Vagina (tissue), 2 donors: ENCODE data around the gene NPLOC4. TPM values are rescaled to one million over a fixed set of nuclear protein-coding genes. Genes with fewer than 3 reads are reported as not detected.

ENCODE experiments used
- DNase-seq, 2 donors: peaks; one replicate each; pipeline ENCODE4 v3.0.0-alpha.2; 2017; ENCODE audit errors: extremely low spot score in 2 of 2
- H3K27ac ChIP-seq: fragments of 200-600 bp; sonication (generic); one replicate; pipeline ENCODE4 v1.5.1; 2019
- H3K27me3 ChIP-seq: fragments of 200-600 bp; sonication (generic); one replicate; pipeline ENCODE4 v1.5.1; 2019
- H3K36me3 ChIP-seq, 2 donors: fragments of 200-600 bp; sonication (generic); one replicate each; pipeline ENCODE4 v1.5.1; 2017 to 2019
- H3K4me1 ChIP-seq: fragments of 200-600 bp; sonication (generic); one replicate; pipeline ENCODE4 v1.5.1; 2019
- H3K4me3 ChIP-seq, 2 donors: fragments of 200-600 bp; sonication (generic); 1 replicate in 1 of 2; 2 replicates in 1 of 2; pipeline ENCODE4 v1.5.1; 2016 to 2019
- H3K9me3 ChIP-seq: fragments of 200-600 bp; sonication (generic); one replicate; pipeline ENCODE4 v1.5.1; 2019
- POLR2A ChIP-seq, 2 donors: fragments of 450-650 bp; IDR thresholded peaks; one replicate each; pipeline ENCODE4 v1.6.1; 2017; ENCODE audit warnings: antibody characterized with exemption in 2 of 2, mild to moderate bottlenecking in 2 of 2, moderate library complexity in 2 of 2
- POLR2AphosphoS5 ChIP-seq, 2 donors: sonication (generic); formaldehyde crosslinking; IDR thresholded peaks; one replicate each; pipeline ENCODE4 v1.9.0; 2017; ENCODE audit warnings: antibody characterized with exemption in 2 of 2, mild to moderate bottlenecking in 2 of 2, low read depth in 1 of 2; ENCODE audit not compliant: insufficient read depth in 1 of 2
- intact Hi-C: fragments of 100-400 bp; cut with DNase I; formaldehyde crosslinking; loops from one replicate; pipeline ENCODE4 v1.15.1; 2023
- total RNA-seq: library from RNA; depleted of rRNA; stranded (reverse); fragments of >200 nt; gene quantifications from one replicate; pipeline ENCODE4 v1.2.3, GENCODE V29; 2016
- TF ChIP-seq, protein P1 (sequence below), 3 experiments: fragments of 450-650 bp in 2 of 3; fragments of 200-600 bp in 1 of 3; sonication (generic) in 1 of 3; IDR thresholded peaks; one replicate each; pipeline ENCODE4 v1.5.1; 2017 to 2019; ENCODE audit warnings: antibody characterized with exemption in 3 of 3, mild to moderate bottlenecking in 2 of 3, moderate library complexity in 2 of 3

NPLOC4 gene
- total RNA-seq, 1 donor from 2014 or later: 68.3 TPM

DNA sequence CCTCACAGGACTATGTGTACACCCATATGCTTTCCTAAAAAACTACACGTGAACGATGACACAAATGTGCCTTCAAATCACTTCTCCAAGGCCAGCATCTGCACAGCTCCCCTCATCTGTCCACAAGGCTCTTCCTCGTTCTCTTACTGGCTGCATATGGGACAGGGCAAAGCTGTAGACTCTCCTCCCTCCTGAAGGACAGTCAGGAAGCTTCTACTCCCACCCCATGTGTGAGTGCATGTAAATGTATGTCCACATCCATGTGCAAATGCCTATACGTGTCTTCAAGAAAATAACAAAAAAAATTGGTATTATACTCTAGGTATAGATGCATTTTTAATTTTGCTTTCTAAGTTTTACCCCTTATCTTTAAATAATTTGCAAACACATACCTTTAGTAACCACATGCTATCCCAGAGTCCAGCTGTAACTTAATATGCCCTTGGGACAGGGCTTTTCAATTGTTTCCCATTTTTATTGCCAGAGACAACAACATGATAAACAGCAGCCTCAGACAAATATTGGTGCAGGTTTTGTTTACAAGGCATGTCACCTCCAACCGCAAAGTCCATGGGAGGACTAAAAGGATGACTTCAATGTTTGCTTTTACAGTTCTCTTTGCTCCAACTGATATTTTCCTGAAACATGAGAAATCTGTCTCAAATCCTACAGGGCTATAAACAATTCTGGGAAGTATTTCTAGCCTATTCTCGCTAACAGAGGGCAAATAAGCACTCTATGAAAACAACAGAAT is 53.1 kb downstream of the NPLOC4 start:
- no peak for DNase-seq
- Histone ChIP-seq H3K27ac (no peak overlapping the region), H3K27me3 (no peaks in the 10 kb centered on the region), H3K4me3 (no peak overlapping the region), H3K4me1 (no peaks in the 10 kb centered on the region), H3K36me3 (peaks cover 0 to 61% of the 10 kb centered on the region in 2 donors), H3K9me3 (no peaks in the 10 kb centered on the region)
- TF ChIP-seq, protein P1, sequence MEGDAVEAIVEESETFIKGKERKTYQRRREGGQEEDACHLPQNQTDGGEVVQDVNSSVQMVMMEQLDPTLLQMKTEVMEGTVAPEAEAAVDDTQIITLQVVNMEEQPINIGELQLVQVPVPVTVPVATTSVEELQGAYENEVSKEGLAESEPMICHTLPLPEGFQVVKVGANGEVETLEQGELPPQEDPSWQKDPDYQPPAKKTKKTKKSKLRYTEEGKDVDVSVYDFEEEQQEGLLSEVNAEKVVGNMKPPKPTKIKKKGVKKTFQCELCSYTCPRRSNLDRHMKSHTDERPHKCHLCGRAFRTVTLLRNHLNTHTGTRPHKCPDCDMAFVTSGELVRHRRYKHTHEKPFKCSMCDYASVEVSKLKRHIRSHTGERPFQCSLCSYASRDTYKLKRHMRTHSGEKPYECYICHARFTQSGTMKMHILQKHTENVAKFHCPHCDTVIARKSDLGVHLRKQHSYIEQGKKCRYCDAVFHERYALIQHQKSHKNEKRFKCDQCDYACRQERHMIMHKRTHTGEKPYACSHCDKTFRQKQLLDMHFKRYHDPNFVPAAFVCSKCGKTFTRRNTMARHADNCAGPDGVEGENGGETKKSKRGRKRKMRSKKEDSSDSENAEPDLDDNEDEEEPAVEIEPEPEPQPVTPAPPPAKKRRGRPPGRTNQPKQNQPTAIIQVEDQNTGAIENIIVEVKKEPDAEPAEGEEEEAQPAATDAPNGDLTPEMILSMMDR (IDR thresholded peaks at IDR 0.05): no peak
- no peak for TF ChIP-seq POLR2A (IDR thresholded peaks at IDR 0.05)
- intact Hi-C loops: no loop called here

DNA sequence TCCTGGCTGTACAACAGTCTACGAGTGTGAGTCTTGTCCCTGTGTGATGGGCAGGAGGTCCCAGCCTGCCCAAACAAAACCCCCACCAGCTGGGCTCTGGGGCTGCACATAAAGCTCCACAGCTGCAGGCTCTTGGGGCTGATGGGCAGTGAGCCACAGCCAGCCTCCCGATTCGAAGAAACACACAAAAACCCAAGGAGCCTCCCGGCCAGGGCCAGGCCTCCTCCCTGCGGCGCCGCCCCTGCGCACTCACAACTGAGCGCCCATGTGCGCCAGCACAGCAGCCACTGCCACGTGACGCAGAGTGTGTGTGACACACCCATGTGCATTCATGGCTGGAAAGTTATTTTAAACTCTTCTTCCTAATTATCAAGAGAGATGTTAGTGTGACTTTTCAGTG is 54.2 kb downstream of the NPLOC4 start:
- no peak overlapping the region for H3K4me3 ChIP-seq
- intact Hi-C loops: no loop called here
- H3K9me3 ChIP-seq: no peaks in the 10 kb centered on the region
- DNase-seq: no peak
- H3K36me3 ChIP-seq: peaks cover 0 to 50% of the 10 kb centered on the region in 2 donors
- H3K27me3 ChIP-seq: no peaks in the 10 kb centered on the region
- peaks cover 5% of the 10 kb centered on the region for H3K4me1 ChIP-seq
- no peak overlapping the region for H3K27ac ChIP-seq
- TF ChIP-seq POLR2A (IDR thresholded peaks at IDR 0.05) (no peak), POLR2AphosphoS5 (IDR thresholded peaks at IDR 0.05; ENCODE audit: insufficient read depth in 1 of 2, low read depth in 1 of 2) (no peak)

DNA sequence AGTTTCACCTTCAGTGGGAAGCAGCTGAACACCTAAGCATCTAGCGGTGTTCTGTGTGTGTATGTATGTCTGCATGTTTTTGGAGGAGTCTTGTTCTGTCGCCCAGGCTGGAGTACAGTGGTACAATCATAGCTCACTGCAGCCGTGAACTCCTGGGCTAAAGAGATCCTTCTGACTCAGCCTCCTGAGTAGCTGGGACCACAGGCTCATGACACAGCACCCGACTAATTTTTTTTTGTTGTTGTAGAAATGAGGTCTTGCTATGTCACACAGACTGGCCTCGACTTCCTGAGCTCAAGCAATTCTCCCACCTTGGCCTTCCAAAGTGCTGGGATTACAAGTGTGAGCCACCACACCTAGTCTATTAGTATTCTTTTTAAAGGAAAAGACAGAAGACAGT is 54.6 kb downstream of the NPLOC4 start:
- H3K4me3 ChIP-seq: no peak overlapping the region
- no peaks in the 10 kb centered on the region for H3K9me3 ChIP-seq
- H3K36me3 ChIP-seq: peaks cover 0 to 48% of the 10 kb centered on the region in 2 donors
- no peaks in the 10 kb centered on the region for H3K27me3 ChIP-seq
- peaks cover 9% of the 10 kb centered on the region for H3K4me1 ChIP-seq
- intact Hi-C loops: no loop called here
- H3K27ac ChIP-seq: no peak overlapping the region
- DNase-seq: no peak
- TF ChIP-seq, protein P1 (IDR thresholded peaks at IDR 0.05): no peak

DNA sequence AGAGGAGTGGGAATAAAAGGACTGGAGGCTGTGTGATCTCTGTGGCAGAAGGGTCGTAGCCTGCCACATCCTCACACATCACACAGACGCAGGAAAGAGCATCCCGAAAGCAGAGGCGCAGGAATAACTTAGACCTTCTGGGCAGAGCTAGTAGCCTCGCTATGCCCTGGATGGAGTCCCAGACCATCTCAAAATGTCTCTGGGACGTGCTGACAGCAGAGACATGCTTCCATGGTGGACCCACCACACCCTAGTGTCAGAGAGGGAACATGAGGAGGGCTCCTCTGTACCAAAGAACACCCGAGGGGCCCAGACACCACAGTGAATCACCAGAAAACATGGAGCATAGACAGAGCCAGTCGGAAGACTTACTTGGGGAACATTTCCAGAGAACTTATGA is 55.2 kb downstream of the NPLOC4 start:
- TF ChIP-seq POLR2A (IDR thresholded peaks at IDR 0.05) (no peak), POLR2AphosphoS5 (IDR thresholded peaks at IDR 0.05; ENCODE audit: insufficient read depth in 1 of 2, low read depth in 1 of 2) (no peak)
- TF ChIP-seq, protein P1 (IDR thresholded peaks at IDR 0.05): no peak
- DNase-seq: no peak
- no peak overlapping the region for H3K27ac ChIP-seq
- intact Hi-C loops: no loop called here
- no peak overlapping the region for H3K4me3 ChIP-seq
- H3K4me1 ChIP-seq: peaks cover 14% of the 10 kb centered on the region
- H3K36me3 ChIP-seq: peaks cover 0 to 46% of the 10 kb centered on the region in 2 donors
- H3K27me3 ChIP-seq: no peaks in the 10 kb centered on the region
- no peaks in the 10 kb centered on the region for H3K9me3 ChIP-seq

DNA sequence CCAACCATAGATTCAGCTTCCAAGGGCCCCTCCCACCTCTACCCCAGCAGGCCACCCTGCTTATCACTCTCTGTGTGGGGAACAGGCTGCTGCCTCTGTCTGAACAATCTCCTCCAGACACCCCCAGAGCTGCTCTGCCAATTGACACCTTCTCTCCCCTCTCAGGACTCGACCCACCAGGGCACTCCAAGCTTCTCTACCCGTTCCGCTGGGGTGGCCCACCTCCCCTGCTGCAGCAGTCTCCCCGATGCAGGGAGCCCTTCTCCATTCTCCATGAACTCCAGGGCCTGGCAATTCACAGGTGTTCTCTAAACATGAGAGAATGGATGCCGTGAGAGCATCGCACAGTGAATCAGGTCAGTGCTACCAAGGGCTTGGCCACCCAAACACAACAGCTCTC is 56.4 kb downstream of the NPLOC4 start:
- no peaks in the 10 kb centered on the region for H3K9me3 ChIP-seq
- TF ChIP-seq, protein P1 (IDR thresholded peaks at IDR 0.05): no peak
- TF ChIP-seq POLR2A (IDR thresholded peaks at IDR 0.05) (no peak), POLR2AphosphoS5 (IDR thresholded peaks at IDR 0.05; ENCODE audit: insufficient read depth in 1 of 2, low read depth in 1 of 2) (no peak)
- peaks cover 0 to 34% of the 10 kb centered on the region in 2 donors for H3K36me3 ChIP-seq
- no peaks in the 10 kb centered on the region for H3K27me3 ChIP-seq
- intact Hi-C loops: no loop called here
- DNase-seq: no peak
- H3K27ac ChIP-seq: no peak overlapping the region
- peaks cover 25% of the 10 kb centered on the region for H3K4me1 ChIP-seq
- H3K4me3 ChIP-seq: no peak overlapping the region
